NK-92 (cell line): ENCODE data around the gene ADGRD1.

Experiments
- DNase-seq: peaks from one replicate; lab custom pipeline; 2025; ENCODE audit not compliant: unreplicated experiment; lab: John Stamatoyannopoulos, UW

Gene ADGRD1

DNA sequence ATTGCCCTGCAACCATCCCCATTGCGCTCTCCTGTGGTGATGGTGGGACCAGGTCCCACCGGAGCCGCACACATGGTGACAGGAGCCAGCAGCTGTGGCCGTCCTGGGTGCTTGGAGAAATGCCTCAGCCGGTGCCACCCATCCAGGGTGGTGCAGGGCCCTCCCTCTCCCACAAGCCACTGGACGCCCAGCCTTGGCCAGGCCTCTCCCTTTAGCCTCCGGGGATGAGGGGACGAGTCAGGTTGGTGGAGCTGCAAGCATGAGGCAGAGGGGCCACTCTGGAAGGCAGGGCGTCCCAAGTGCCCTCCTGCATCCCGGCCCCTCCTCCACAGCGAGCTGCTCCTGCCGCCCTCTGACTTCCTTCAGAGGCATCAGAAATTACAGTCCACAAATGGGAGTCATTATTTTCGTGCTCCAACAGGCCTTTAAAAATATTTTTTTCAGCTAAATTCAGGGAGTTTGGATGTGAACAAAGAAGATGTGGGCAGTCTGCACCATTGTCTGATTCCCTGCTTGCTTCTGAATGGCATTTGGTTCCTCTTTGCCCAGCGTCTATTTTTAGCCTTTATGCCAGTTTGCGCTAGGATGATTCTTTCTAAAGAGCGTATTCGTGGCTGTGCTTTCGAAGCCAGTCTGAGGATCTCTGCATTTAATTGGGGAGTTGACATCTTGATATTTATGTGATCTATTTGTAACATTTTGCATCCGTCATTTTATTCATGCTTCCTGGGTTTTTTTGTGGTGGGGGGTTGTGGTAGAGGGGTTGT is 189.4 kb downstream of the ADGRD1 start:
- no peak for DNase-seq

DNA sequence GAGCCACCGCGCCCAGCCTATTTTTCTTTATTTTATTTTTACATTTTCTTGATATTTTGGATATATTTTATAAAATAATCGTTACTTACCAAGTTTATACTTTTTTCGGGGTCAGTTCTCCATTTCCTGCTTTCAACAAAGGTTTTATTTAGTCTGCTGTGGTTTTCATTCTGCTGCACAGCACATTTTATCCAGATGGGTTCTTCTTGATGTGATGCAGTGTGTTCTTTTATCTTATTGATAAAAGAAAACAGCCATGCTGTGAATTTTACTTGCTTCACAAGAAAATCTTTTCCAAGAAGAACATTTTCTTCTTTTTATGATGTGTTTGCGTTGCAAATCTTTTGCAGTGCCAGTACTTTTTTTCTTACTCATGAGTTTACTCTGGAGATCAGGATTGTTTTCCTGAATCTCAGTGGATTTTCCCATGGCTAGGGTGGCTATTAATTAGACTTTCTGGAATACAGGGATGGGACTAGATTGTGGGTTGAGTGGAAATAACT is 192.5 kb downstream of the ADGRD1 start:
- no peak for DNase-seq

DNA sequence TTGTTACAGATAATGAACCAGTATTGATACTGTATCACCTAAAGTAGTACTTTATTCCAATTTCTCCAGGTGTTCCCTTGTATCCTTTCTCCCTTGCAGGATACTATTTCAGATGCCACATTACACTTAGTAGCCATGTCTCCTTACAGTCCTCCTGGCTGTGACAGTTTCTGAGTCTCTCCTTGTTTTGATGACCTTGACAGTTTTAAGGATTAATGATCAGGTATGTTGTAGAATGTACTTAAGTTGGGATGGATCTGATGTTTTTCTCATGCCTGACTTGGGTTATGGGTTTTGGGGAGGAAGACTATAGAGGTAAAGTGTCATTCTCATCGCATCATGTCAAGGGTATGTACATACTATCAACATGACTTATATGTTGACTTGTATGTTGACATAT is 193.6 kb downstream of the ADGRD1 start:
- no peak for DNase-seq

GRCh38 chr12:131147894-131148293 is 194.2 kb downstream of the ADGRD1 start:
- no peak for DNase-seq

DNA sequence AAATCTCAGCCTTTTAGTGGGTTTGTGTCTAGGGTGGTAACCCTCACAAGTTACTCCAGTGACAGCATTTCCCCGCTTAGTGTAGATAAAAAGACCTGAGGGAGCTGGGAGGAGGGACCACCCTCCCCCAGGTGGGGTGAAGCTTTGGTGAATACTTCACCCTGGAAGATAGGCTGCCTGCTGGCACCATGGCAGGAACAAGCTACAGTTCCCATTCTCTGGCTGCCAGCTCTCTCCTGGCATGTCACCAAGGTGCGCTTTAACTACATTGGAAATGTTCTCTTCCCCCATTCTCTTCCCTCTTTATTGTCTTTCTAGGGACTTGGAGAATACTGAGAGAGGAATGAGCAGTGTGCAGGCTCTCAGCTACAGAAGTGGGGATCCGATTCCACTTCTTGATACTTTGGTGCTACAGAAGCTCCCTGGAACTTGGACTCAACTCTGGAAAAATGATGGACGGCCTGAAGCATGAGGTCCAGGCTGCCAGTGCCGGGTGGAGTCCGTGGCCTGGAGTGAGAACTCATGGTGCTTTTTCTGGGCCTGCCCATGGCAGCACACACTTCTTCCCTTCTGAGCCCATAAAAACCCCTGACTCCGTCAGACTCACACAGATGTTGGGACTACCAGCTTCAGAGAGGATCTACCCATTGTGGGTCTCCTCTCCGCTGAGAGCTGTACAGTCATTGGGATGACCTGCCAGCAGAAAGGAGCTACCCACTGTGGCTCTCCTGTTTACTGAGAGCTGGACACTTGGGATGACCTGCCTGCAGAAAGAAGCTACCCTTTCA is 198.0 kb downstream of the ADGRD1 start:
- no peak for DNase-seq

- DNase-seq = no peak
Observed at GRCh38 chr12:131152587-131152986, 198.9 kb downstream of the ADGRD1 start.

GRCh38 chr12:131153016-131153415 is 199.3 kb downstream of the ADGRD1 start:
- no peak for DNase-seq

DNA sequence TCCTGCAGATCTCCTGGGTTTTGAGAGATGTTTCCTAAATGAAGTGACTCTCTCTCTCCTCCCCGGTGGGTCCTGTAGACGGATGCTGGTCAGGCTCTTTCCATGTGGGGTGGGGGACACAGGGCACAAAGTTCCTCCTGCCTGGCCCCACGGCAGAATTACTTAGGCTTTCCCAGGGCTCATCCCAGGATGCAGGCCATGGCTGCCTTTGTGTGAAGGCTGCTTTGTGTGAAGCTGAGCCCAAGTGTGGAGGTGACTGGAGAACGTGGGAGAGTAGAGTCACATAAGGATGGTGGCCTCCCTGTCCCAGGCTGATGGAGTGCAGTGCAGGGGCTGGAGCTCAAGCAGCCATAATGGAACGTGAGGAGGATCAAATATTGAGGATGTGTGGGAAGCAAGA is 200.2 kb downstream of the ADGRD1 start:
- no peak for DNase-seq

- DNase-seq = no peak
Observed at GRCh38 chr12:131155131-131155530, 201.4 kb downstream of the ADGRD1 start.

DNA sequence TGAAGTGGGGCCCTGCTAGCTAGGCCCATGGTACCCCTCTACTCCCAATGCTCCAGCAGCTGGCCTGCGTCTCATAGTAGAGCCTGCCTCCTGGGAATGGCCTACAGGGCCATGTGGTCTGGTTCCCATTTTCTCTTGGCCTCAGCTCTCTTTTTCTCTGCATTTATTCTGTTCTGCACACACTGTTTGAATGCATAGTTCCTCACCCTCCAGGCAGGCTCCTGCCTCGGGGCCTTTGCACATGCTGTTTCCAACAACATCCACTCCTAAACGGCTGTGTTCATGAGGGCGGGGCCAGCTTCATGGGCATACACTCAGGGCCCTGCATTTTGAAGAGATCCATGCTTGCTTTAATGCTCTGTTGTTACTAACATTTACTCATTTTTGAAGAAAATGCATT is 204.0 kb downstream of the ADGRD1 start:
- no peak for DNase-seq

- DNase-seq = no peak
Observed at GRCh38 chr12:131159660-131160059, 206.0 kb downstream of the ADGRD1 start.

DNA sequence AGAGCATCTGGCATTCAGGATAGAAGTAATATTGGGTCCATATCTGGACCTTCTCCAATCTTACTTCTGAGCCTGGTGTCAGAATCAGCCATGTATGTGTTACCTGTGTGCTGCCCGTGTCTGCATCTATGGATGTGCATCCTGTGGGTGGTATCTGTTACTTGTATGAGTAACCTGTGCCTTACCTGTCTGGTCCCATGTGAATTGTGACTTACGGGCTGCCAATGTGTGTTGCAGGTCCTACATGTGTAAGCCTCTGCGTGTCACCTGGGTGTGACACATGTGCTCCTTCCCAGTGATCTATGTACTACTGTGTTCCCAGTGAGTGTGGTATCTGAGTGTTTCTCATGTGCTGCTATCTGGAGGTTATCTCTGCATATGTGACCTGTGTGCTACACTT is 208.4 kb downstream of the ADGRD1 start:
- DNase-seq = no peak

DNA sequence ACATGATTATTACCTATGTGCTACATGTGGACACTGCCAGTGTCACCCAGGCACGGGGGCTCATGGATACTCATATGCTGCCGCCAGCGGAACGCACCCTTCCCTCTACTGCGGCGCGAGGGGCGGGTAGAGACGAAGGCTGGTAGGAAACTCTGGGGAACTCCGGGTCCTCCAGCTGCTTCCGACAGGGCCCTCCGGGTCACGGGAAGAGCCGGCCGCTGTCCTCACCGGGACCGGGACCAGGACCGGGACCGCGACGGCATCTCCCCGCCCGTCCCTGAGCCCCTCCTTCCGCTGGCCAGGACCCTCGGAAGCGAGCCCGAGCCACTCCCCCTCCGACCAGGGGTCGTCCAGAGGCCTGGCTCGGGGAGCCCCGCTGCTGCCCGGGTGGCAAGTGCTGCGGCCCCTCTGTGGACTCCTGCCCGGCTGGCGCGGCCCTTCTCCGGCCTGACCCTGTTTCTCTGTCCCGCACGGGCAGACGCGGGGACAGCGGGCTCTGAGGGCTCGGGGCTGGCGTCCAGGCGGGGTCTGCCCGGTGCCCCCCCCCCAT is 209.6 kb downstream of the ADGRD1 start:
- DNase-seq = no peak

DNA sequence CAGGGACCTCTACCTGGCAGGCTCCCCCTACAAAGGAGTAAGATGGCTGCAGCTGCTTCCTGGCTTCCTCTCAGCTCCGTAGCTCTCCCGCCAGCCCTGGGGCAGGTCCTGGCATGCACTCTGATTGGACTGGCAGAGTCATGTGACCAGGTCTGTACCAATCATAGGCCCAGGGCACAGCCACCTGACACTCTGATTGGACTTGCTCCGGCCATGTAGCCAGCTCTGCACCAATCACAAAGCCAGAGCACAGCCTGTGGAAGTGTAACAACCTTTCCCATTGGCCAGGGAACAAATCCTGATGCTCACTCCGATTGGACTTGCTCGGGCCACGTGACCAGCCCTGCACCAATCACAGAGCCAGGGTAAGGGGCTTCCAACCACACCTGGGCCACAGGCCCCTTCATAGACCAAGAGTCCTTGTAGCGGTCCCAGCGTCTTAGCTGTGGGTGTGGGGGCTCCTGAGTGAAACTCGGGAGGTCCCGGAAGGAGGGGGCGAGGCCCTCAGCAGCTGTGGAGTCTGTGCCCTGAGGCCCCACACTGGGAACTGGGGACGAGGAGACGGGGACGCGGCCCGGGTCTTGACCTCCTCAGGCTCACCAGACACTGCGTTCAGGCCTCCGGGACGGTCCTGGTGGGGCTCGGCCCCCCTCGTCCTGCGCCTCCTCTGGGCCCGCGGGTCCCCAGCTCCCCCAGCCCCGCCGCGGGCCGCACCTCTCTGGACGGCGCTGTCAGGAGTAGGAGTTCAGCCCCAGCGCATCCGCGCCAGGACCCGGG is 210.6 kb downstream of the ADGRD1 start:
- DNase-seq = no peak

DNA sequence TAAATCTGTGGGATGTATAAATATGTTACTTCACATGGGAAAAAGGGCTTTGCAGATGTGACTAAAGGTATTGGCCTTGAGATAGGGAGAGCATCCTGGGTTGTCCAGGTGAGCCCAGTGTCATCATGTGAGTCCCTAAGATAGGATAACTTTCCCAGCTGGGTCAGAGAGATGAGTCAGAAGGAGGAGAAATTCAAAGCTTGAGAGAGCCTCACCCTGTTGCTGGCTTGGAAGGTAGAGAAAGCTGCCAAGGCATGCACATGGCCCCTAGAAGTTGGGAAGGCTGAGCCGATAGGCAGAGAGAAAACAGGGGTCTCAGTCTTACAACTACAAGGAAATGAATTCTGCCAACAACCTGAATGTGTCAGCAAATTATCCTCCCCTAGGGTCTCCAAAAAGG is 213.0 kb downstream of the ADGRD1 start:
- no peak for DNase-seq

GRCh38 chr12:131167334-131167733 is 213.6 kb downstream of the ADGRD1 start:
- no peak for DNase-seq

GRCh38 chr12:131171029-131171428 is 217.3 kb downstream of the ADGRD1 start:
- no peak for DNase-seq

- DNase-seq = no peak
Observed at GRCh38 chr12:131174901-131175300, 221.2 kb downstream of the ADGRD1 start.

DNA sequence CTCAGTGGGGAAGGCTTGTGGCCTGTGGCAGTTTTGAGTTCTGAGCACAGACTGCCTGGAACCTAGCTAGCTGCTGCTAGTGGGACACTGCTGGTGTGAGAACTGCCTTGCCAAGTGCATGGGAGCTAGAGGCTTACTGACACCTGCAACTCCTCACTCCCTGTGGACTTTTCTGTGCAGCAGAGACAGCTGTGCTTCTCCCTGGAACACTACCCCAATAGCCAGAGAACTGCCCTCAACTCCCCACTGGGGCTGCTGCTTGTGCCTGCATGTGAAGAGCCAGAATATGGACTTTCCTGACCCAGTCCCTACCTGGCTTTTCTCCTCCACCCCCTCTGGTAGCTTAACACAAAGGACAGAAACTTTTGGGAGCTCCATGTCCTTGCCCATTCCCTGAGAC is 222.6 kb downstream of the ADGRD1 start:
- DNase-seq = no peak

GRCh38 chr12:131176926-131177325 is 223.2 kb downstream of the ADGRD1 start:
- DNase-seq = no peak

DNA sequence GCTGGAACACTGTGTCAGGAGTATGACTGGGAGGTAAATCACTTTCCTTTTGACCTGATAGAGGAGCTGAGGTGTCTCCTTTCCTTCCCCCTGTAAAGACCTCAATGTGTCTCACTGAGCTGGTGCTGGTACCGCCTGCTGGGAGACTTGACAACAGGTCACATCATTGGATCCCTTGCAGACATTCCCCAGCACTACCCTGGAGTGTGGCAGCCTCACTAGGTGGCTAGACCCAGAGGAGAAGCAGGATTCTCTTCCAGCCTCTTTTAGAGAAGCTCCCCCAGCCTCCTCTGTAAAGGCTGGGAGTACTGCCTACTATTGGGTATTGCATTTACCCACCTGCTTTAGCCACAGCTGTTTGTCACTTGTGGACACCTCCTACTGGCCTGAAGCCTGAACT is 223.9 kb downstream of the ADGRD1 start:
- DNase-seq = no peak
